ENCODE data around the gene CNOT6L. TPM values are rescaled to one million over a fixed set of nuclear protein-coding genes. Genes with fewer than 3 reads are reported as not detected.

The CNOT6L gene
- total RNA-seq, 4 donors from 2014 or later, result 10.0 to 21.1 (median 13.1) TPM

DNA sequence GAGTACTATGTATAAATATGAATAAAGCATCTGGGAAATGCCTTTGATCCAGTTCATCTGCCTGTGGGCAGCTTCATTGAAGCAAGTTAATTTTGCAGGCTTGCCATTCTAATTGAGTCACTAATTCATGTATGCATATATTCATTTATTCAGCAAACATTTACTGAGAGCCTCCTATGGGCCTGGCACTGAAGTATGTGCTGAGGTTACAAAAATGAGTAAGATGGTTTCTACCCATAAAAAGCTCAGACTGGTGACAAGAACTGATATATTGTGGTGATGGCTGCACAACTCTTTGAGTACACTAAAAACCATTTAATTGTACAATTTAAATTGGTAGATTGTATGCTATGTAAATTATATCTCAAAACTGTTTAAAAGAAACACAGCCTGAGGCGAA lies 42.3 kb upstream of the CNOT6L start:
- TF ChIP-seq POLR2A (IDR thresholded peaks at IDR 0.05), result no peak
- TF ChIP-seq, protein P1, sequence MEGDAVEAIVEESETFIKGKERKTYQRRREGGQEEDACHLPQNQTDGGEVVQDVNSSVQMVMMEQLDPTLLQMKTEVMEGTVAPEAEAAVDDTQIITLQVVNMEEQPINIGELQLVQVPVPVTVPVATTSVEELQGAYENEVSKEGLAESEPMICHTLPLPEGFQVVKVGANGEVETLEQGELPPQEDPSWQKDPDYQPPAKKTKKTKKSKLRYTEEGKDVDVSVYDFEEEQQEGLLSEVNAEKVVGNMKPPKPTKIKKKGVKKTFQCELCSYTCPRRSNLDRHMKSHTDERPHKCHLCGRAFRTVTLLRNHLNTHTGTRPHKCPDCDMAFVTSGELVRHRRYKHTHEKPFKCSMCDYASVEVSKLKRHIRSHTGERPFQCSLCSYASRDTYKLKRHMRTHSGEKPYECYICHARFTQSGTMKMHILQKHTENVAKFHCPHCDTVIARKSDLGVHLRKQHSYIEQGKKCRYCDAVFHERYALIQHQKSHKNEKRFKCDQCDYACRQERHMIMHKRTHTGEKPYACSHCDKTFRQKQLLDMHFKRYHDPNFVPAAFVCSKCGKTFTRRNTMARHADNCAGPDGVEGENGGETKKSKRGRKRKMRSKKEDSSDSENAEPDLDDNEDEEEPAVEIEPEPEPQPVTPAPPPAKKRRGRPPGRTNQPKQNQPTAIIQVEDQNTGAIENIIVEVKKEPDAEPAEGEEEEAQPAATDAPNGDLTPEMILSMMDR (IDR thresholded peaks at IDR 0.05 in 4 of 5, conservative IDR thresholded peaks at IDR 0.05 in 1 of 5), result no peak
- ATAC-seq (no peak), DNase-seq (no peak)
- Histone ChIP-seq H3K27ac (peak overlapping the region; percentile 82 to 94 (median 88)), H3K4me1 (peaks cover 11 to 12% of the 10 kb centered on the region in 2 donors), H3K27me3 (no peaks in the 10 kb centered on the region), H3K9me3 (no peaks in the 10 kb centered on the region), H3K4me3 (peak overlapping the region; percentile 59 to 86 (median 76)), H3K36me3 (no peaks in the 10 kb centered on the region)
- intact Hi-C loops (cut with DNase I; ENCODE audit: low total_unique reads), result loop anchor here (10.0 kb wide), 1 partner anchor 787 kb away; the partner anchor contains the start of gene CCNI
- in situ Hi-C loops (cut with MboI; ENCODE audit: low sequenced_read_pairs in 4 of 4), result no loop called here

DNA sequence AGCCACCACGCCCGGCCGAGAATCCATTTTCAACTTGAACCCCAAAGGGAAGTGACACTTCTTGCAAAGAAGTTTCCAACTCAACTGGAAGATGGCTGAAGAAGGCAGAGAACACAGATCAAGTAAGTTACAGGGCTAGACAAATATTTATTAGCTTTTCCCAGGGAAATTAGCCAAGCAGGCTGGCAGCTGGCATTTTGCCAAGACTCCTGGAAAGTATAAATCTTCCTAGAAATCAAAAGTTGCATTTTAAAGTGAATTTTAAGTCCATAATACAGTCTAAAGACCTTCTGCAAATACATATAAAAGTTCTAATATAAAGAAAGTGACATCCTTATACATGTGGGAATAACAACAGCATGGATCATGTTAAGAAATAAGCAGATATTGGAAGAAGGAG lies 40.1 kb upstream of the CNOT6L start:
- TF ChIP-seq, protein P1 (IDR thresholded peaks at IDR 0.05 in 4 of 5, conservative IDR thresholded peaks at IDR 0.05 in 1 of 5), result no peak
- no peak for TF ChIP-seq POLR2A (IDR thresholded peaks at IDR 0.05)
- peaks cover 12 to 17% of the 10 kb centered on the region in 2 donors for H3K4me1 ChIP-seq
- H3K36me3 ChIP-seq, result no peaks in the 10 kb centered on the region
- ATAC-seq (no peak), DNase-seq (no peak)
- no peaks in the 10 kb centered on the region for H3K27me3 ChIP-seq
- intact Hi-C loops (cut with DNase I; ENCODE audit: low total_unique reads), result no loop called here
- in situ Hi-C loops (cut with MboI; ENCODE audit: low sequenced_read_pairs in 4 of 4), result no loop called here
- no peak overlapping the region for H3K4me3 ChIP-seq
- H3K27ac ChIP-seq, result no peak overlapping the region
- H3K9me3 ChIP-seq, result no peaks in the 10 kb centered on the region

DNA sequence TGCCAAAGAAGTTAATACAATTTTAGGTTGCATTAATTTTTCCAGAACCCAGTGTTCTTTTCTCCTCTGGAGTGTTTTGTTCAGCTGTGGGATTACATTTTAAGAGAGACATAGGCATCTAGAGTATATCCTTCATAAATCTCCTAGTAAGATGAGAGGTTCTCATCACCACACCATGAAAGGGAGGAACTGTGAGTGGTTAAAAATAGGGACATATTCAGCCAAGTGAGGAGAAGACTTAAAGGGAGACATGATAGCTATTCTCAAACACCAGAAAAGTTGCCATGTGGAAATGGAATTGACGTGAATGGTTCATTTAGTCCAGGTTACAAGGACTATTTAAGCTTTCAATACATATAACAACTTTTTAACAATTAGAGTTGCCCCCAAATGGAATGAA lies 37.0 kb upstream of the CNOT6L start:
- ATAC-seq, result no peak
- Histone ChIP-seq H3K4me1 (peaks cover under 1 to 6% of the 10 kb centered on the region in 2 donors), H3K27me3 (no peaks in the 10 kb centered on the region), H3K36me3 (no peaks in the 10 kb centered on the region), H3K4me3 (no peak overlapping the region), H3K27ac (peak overlapping the region in 3 of 4 donors; percentile 55 to 78 (median 61)), H3K9me3 (no peaks in the 10 kb centered on the region)
- in situ Hi-C loops (cut with MboI; ENCODE audit: low sequenced_read_pairs in 4 of 4), result no loop called here
- no peak for TF ChIP-seq POLR2A (IDR thresholded peaks at IDR 0.05)
- TF ChIP-seq, protein P1 (IDR thresholded peaks at IDR 0.05 in 4 of 5, conservative IDR thresholded peaks at IDR 0.05 in 1 of 5), result no peak
- intact Hi-C loops (cut with DNase I; ENCODE audit: low total_unique reads), result no loop called here
- DNase-seq, result no peak

DNA sequence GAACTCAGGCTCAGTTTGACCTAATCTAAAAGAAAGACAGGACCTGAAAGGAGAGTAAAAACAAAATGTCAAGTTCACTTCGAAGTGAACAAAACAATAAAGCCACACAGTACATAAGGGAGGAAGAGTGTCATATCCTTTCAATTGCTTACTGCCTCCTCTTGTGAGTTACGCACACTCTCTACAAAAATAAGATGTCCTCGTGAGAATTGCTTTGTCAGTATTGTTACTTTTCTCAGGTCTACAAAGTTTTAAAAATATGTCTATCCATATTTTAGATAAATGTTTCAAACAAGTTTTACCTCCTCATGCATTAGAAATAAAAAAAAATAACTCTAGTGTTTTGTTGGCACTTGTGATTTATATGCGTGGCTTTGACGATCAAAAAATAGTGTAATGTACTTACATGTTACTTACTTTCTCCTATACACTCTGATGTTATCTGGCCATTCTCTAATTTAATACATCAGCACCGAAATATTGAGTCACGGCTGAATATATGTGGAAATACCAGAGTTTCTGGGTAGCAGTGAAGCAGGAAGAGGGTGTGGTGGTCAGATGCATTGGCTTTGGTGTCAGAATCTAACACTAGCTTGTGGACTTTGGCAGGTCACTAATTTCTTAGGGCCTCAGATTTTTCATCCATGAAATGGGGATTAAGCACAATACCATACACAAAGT lies 35.4 kb upstream of the CNOT6L start:
- intact Hi-C loops (cut with DNase I; ENCODE audit: low total_unique reads) (no loop called here), in situ Hi-C loops (cut with MboI; ENCODE audit: low sequenced_read_pairs in 4 of 4) (no loop called here)
- TF ChIP-seq, protein P1 (IDR thresholded peaks at IDR 0.05 in 4 of 5, conservative IDR thresholded peaks at IDR 0.05 in 1 of 5), result no peak
- peak; percentile 18 to 53 for TF ChIP-seq POLR2A (IDR thresholded peaks at IDR 0.05)
- Histone ChIP-seq H3K4me3 (no peak overlapping the region), H3K27ac (peak overlapping the region; percentile 53 to 78 (median 76)), H3K36me3 (no peaks in the 10 kb centered on the region), H3K27me3 (no peaks in the 10 kb centered on the region), H3K9me3 (no peaks in the 10 kb centered on the region), H3K4me1 (peaks cover 0 to 6% of the 10 kb centered on the region in 2 donors)
- no peak for DNase-seq
- peak; percentile 65 to 77 for ATAC-seq
